A549 (cell line): ENCODE measurements around the gene SP5.

ENCODE experiments used
- CBX8 ChIP-seq: fragments of 200-600 bp; sonication (generic); IDR thresholded peaks from 2 replicates; pipeline ENCODE4 v1.6.1; 2016
- EHMT2 ChIP-seq: fragments of 200-600 bp; sonication (generic); IDR thresholded peaks from 2 replicates; pipeline ENCODE4 v1.6.1; 2016; ENCODE audit warnings: antibody characterized with exemption, low read depth, mild to moderate bottlenecking, moderate library complexity
- NFE2L2 ChIP-seq: fragments of 150-350 bp; conservative IDR thresholded peaks from 2 replicates; pipeline ENCODE4 v1.6.1; 2014; ENCODE audit warnings: low read length
- NPAS2 ChIP-seq: fragments of 250-450 bp; sonication (Bioruptor Pico); IDR thresholded peaks from 2 replicates; pipeline ENCODE4 v1.8.0; 2022; ENCODE audit warnings: mild to moderate bottlenecking, moderate library complexity, borderline replicate concordance
- RFX5 ChIP-seq: fragments of 450-650 bp; IDR thresholded peaks from 2 replicates; pipeline ENCODE4 v1.7.1; 2014; ENCODE audit warnings: antibody characterized with exemption, mild to moderate bottlenecking, moderate library complexity
- TF ChIP-seq, protein P1 (sequence below): fragments of 450-650 bp; IDR thresholded peaks from 2 replicates; pipeline ENCODE4 v1.6.1; 2014; ENCODE audit warnings: antibody characterized with exemption
- TF ChIP-seq, protein P2 (sequence below): fragments of >200 bp; sonication (Bioruptor Twin); formaldehyde crosslinking; IDR thresholded peaks from 3 replicates; pipeline ENCODE4 v1.5.1; 2016

DNA sequence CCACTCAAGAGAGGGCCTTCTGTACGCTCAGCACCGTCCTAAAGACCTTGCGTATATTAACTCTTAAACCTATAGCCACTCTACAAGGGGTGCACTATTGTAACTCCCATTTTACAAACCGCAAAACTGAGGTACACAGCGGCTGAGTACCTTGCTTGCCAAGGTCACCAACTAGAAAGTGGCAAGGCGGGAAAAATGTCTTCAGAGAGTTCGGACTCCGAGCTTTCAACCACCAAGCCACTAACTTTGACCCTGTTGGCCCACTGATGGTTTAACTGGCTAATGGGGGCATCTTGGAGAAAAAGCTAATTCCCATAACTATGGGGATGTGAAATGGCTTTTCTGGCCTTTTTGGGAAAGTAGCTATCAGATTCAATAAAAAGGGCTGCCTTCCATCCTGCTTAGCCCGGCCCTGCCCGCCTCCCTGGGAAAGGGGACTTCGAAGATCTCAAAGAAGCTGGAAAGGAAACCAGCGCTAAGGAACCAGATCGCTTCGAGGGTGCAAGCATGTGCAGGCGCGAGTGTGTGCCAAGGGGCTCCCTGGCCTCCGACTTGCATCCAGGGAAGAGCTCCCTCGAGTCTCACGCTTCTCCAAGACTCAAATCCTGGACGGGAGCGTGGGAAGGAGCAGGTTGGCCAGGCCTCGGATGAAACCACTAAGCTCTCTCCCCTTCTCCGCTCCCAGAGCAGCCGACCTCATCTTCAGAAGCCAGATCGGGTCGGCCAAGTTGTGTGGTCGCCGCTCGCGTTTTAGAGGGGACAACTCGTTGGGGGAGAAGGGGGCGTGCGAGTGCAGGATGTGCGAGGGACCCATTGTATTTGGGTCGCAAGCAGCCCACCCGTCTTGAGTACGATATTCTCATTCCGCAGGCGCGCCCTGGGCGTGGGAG, 2.2 kb upstream of the SP5 start:
- TF ChIP-seq RFX5 (no peak), CBX8 (no peak), NFE2L2 (no peak), EHMT2 (no peak), NPAS2 (CRISPR knock-in tag) (no peak)
- TF ChIP-seq, protein P1, sequence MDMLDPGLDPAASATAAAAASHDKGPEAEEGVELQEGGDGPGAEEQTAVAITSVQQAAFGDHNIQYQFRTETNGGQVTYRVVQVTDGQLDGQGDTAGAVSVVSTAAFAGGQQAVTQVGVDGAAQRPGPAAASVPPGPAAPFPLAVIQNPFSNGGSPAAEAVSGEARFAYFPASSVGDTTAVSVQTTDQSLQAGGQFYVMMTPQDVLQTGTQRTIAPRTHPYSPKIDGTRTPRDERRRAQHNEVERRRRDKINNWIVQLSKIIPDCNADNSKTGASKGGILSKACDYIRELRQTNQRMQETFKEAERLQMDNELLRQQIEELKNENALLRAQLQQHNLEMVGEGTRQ: no peak
- TF ChIP-seq, protein P2, sequence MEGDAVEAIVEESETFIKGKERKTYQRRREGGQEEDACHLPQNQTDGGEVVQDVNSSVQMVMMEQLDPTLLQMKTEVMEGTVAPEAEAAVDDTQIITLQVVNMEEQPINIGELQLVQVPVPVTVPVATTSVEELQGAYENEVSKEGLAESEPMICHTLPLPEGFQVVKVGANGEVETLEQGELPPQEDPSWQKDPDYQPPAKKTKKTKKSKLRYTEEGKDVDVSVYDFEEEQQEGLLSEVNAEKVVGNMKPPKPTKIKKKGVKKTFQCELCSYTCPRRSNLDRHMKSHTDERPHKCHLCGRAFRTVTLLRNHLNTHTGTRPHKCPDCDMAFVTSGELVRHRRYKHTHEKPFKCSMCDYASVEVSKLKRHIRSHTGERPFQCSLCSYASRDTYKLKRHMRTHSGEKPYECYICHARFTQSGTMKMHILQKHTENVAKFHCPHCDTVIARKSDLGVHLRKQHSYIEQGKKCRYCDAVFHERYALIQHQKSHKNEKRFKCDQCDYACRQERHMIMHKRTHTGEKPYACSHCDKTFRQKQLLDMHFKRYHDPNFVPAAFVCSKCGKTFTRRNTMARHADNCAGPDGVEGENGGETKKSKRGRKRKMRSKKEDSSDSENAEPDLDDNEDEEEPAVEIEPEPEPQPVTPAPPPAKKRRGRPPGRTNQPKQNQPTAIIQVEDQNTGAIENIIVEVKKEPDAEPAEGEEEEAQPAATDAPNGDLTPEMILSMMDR: no peak
